H9 (cell line): ENCODE data around the gene RILPL1. TPM values are rescaled to one million over a fixed set of nuclear protein-coding genes. Genes with fewer than 3 reads are reported as not detected.

Experiments used
- DNase-seq: peaks from one replicate; pipeline ENCODE4 v3.0.0-alpha.2; 2017
- H2AFZ ChIP-seq: one replicate; pipeline ENCODE4 v1.6.1; 2013; ENCODE audit warnings: mild to moderate bottlenecking, low read length, control low read depth, moderate library complexity
- H2AK5ac ChIP-seq: 2 replicates; pipeline ENCODE4 v1.6.1; 2013; ENCODE audit warnings: low read length, control low read depth, mixed read lengths; ENCODE audit not compliant: insufficient read length
- H2BK120ac ChIP-seq: one replicate; pipeline ENCODE4 v1.6.1; 2013; ENCODE audit warnings: low read depth, mild to moderate bottlenecking, low read length, control low read depth, inconsistent platforms; ENCODE audit not compliant: poor library complexity, severe bottlenecking
- H2BK12ac ChIP-seq: 2 replicates; pipeline ENCODE4 v1.6.1; 2013; ENCODE audit warnings: low read length, control low read depth, mixed read lengths, low read depth; ENCODE audit not compliant: insufficient read length
- H2BK15ac ChIP-seq: 2 replicates; pipeline ENCODE4 v1.6.1; 2013; ENCODE audit warnings: low read depth, low read length, control low read depth
- H2BK20ac ChIP-seq: one replicate; pipeline ENCODE4 v1.6.1; 2013; ENCODE audit warnings: low read depth, mild to moderate bottlenecking, low read length, control low read depth, inconsistent platforms; ENCODE audit not compliant: poor library complexity, severe bottlenecking
- H2BK5ac ChIP-seq: 2 replicates; pipeline ENCODE4 v1.6.1; 2013; ENCODE audit warnings: low read length, control low read depth, mixed read lengths; ENCODE audit not compliant: insufficient read length
- H3K14ac ChIP-seq: 2 replicates; pipeline ENCODE4 v1.6.1; 2013; ENCODE audit warnings: low read length, control low read depth; ENCODE audit not compliant: insufficient read depth
- H3K18ac ChIP-seq: 2 replicates; pipeline ENCODE4 v1.6.1; 2013; ENCODE audit warnings: low read depth, mild to moderate bottlenecking, mixed read lengths, low read length, control low read depth; ENCODE audit not compliant: insufficient read length
- H3K23ac ChIP-seq: 2 replicates; pipeline ENCODE4 v1.6.1; 2013; ENCODE audit warnings: low read length, control low read depth, mixed read lengths, low read depth; ENCODE audit not compliant: insufficient read length
- H3K23me2 ChIP-seq: 2 replicates; pipeline ENCODE4 v1.6.1; 2013; ENCODE audit warnings: low read depth, mild to moderate bottlenecking, mixed read lengths, low read length, control low read depth; ENCODE audit not compliant: insufficient read length, poor library complexity, severe bottlenecking
- H3K27ac ChIP-seq: 2 replicates; pipeline ENCODE4 v1.5.1; 2013; ENCODE audit warnings: low read length, control low read depth, mixed read lengths, low read depth; ENCODE audit not compliant: insufficient read length
- H3K27me3 ChIP-seq: 2 replicates; pipeline ENCODE4 v1.6.1; 2013; ENCODE audit warnings: low read length, control low read depth, inconsistent platforms; ENCODE audit not compliant: insufficient read depth
- H3K4ac ChIP-seq: 2 replicates; pipeline ENCODE4 v1.6.1; 2013; ENCODE audit warnings: low read depth, mild to moderate bottlenecking, control low read depth, inconsistent platforms, low read length, moderate library complexity
- H3K4me1 ChIP-seq: 2 replicates; pipeline ENCODE4 v1.6.1; 2013; ENCODE audit warnings: low read length, control low read depth, inconsistent platforms; ENCODE audit not compliant: insufficient read depth
- H3K4me2 ChIP-seq: 2 replicates; pipeline ENCODE4 v1.6.1; 2013; ENCODE audit warnings: low read length, control low read depth, mixed read lengths; ENCODE audit not compliant: insufficient read length, insufficient read depth
- H3K56ac ChIP-seq: 2 replicates; pipeline ENCODE4 v1.6.1; 2013; ENCODE audit warnings: low read depth, mild to moderate bottlenecking, mixed read lengths, low read length, control low read depth; ENCODE audit not compliant: insufficient read length
- H3K79me1 ChIP-seq: 2 replicates; pipeline ENCODE4 v1.6.1; 2013; ENCODE audit warnings: low read depth, mild to moderate bottlenecking, moderate library complexity, low read length, control low read depth, inconsistent platforms; ENCODE audit not compliant: insufficient read depth, poor library complexity, severe bottlenecking
- H3K79me2 ChIP-seq: 2 replicates; pipeline ENCODE4 v1.6.1; 2013; ENCODE audit warnings: low read length, control low read depth, inconsistent platforms; ENCODE audit not compliant: insufficient read depth
- H3K9ac ChIP-seq: 2 replicates; pipeline ENCODE4 v1.6.1; 2013; ENCODE audit warnings: low read length, control low read depth, mixed read lengths; ENCODE audit not compliant: insufficient read length; ENCODE audit errors: extremely low read depth
- H3K9me3 ChIP-seq: one replicate; pipeline ENCODE4 v1.6.1; 2013; ENCODE audit warnings: low read depth, low read length, inconsistent platforms; ENCODE audit not compliant: control insufficient read depth
- H3T11ph ChIP-seq: one replicate; pipeline ENCODE4 v1.6.1; 2013; ENCODE audit warnings: mild to moderate bottlenecking, low read length, control low read depth, inconsistent platforms
- H4K20me1 ChIP-seq: one replicate; pipeline ENCODE4 v1.6.1; 2013; ENCODE audit not compliant: control insufficient read depth, insufficient read length, insufficient read depth
- H4K5ac ChIP-seq: 2 replicates; pipeline ENCODE4 v1.6.1; 2013; ENCODE audit warnings: low read depth, mild to moderate bottlenecking, mixed read lengths, low read length, control low read depth; ENCODE audit not compliant: insufficient read length
- H4K8ac ChIP-seq: replicated peaks from 2 replicates; pipeline ENCODE4 v1.6.1; 2013; ENCODE audit warnings: low read length, control low read depth, mixed read lengths, low read depth; ENCODE audit not compliant: insufficient read length
- H4K91ac ChIP-seq: 2 replicates; pipeline ENCODE4 v1.6.1; 2013; ENCODE audit warnings: low read depth, mild to moderate bottlenecking, moderate library complexity, mixed read lengths, low read length, control low read depth; ENCODE audit not compliant: insufficient read length
- H3K27ac Mint-ChIP-seq, 3 experiments: 2 replicates in 2 of 3; 3 replicates in 1 of 3; pipeline ENCODE4 v1.8.0; 2020 to 2021; ENCODE audit warnings: mixed read lengths in 3 of 3, mild to moderate bottlenecking in 1 of 3, moderate library complexity in 1 of 3
- H3K27me3 Mint-ChIP-seq: 2 replicates; pipeline ENCODE4 v1.8.0; 2021; ENCODE audit warnings: low read depth, mild to moderate bottlenecking, moderate library complexity, mixed read lengths
- H3K36me3 Mint-ChIP-seq, 3 experiments: 2 replicates in 2 of 3; 3 replicates in 1 of 3; pipeline ENCODE4 v1.8.0; 2020 to 2021; ENCODE audit warnings: low read depth in 3 of 3, mixed read lengths in 3 of 3; ENCODE audit not compliant: insufficient read depth in 1 of 3
- H3K4me1 Mint-ChIP-seq, 2 experiments: 2 replicates each; pipeline ENCODE4 v1.8.0; 2020; ENCODE audit warnings: mixed read lengths in 2 of 2
- H3K4me3 Mint-ChIP-seq, 2 experiments: 2 replicates in 1 of 2; 3 replicates in 1 of 2; pipeline ENCODE4 v1.8.0; 2020 to 2021; ENCODE audit warnings: mild to moderate bottlenecking in 2 of 2, mixed read lengths in 2 of 2, moderate library complexity in 1 of 2
- H3K9me3 Mint-ChIP-seq, 2 experiments: 2 replicates in 1 of 2; 3 replicates in 1 of 2; pipeline ENCODE4 v1.8.0; 2020; ENCODE audit warnings: mild to moderate bottlenecking in 2 of 2, mixed read lengths in 2 of 2, moderate library complexity in 1 of 2
- CTCF ChIP-seq: fragments of 200-600 bp; sonication (generic); conservative IDR thresholded peaks from 3 replicates; pipeline ENCODE4 v1.8.0; 2021; ENCODE audit warnings: antibody characterized with exemption, mild to moderate bottlenecking
- WGBS: extraction: QIAGEN DNeasy Blood & Tissue Kit; methylation state at CpG from one replicate; pipeline ENCODE4 v1.1.7; 2013; ENCODE audit warnings: missing lambda C conversion rate, low lambda C conversion rate, mixed read lengths; ENCODE audit not compliant: insufficient read length; ENCODE audit errors: extremely low coverage; 5-methylcytosine and 5-hydroxymethylcytosine counted together
- total RNA-seq: library from RNA; stranded (reverse); gene quantifications from 2 replicates; pipeline ENCODE4 v1.2.1, GENCODE V29; 2021

The RILPL1 gene
- total RNA-seq, 1 experiment from 2014 or later, result 8.1 TPM

DNA sequence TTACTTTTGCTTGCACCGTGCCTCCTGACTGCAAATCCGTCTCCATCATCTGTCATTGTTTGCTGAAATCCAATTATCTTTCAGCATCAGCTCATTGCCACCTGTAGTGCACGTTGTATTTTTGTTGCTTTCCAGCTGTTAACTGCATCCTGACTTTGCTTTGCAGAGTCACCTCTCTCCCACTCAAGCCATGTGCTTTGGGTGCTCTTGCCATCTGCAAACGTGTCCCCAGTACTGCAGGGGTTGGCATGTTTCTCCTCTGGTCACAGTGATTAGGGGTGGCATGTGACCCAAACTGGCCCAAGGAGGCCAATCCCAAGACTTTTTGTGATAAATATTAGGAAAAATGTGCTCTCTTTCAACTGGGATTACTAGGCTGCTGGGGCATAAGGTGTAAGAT, 40.4 kb upstream of the RILPL1 start:
- Histone ChIP-seq H3K4me1 (no peaks in the 10 kb centered on the region; the same call in 1 of the 2 replicates), H3K9ac (no peak overlapping the region), H3K79me2 (no peaks in the 10 kb centered on the region), H3K23me2 (no peaks in the 10 kb centered on the region), H3K9me3 (no peaks in the 10 kb centered on the region), H2AK5ac (no peak overlapping the region), H3K27ac (no peak overlapping the region), H4K8ac (no peak overlapping the region), H4K91ac (no peak overlapping the region), H2BK120ac (no peak overlapping the region), H4K5ac (no peak overlapping the region), H3K56ac (no peak overlapping the region), H3K4me2 (no peak overlapping the region), H3K4ac (no peak overlapping the region), H2AFZ (no peak overlapping the region), H3T11ph (no peak overlapping the region), H2BK5ac (no peak overlapping the region), H2BK20ac (no peak overlapping the region), H3K27me3 (no peaks in the 10 kb centered on the region), H3K23ac (no peak overlapping the region), H2BK15ac (no peak overlapping the region), H2BK12ac (no peak overlapping the region), H4K20me1 (no peaks in the 10 kb centered on the region), H3K14ac (no peak overlapping the region), H3K18ac (no peak overlapping the region), H3K79me1 (no peaks in the 10 kb centered on the region)
- H3K4me3 Mint-ChIP-seq, result no peak overlapping the region
- H3K27ac Mint-ChIP-seq, result no peak overlapping the region
- H3K36me3 Mint-ChIP-seq, result peaks cover 0 to 8% (median 6%) of the 10 kb centered on the region in 3 experiments; a peak in 3 of 7 replicates
- DNase-seq, result no peak
- H3K4me1 Mint-ChIP-seq, result peaks cover 7 to 11% of the 10 kb centered on the region in 2 experiments
- TF ChIP-seq CTCF, result no peak
- H3K27me3 Mint-ChIP-seq, result peaks cover 4% of the 10 kb centered on the region; the same call in 1 of the 2 replicates
- no peaks in the 10 kb centered on the region; a peak in 1 of 5 replicates for H3K9me3 Mint-ChIP-seq
- no CpG with 5 or more reads among the region's 4 CpGs for WGBS
